Erythroblast (primary cell): Measurements from ENCODE around the gene ARL8B.
"Not testable (repeated sequence)": the region's sequence is repeated elsewhere in the genome, so short reads cannot be mapped to it uniquely, and the experiment has no call there.

ENCODE experiments used
- GATA1 ChIP-seq: IDR thresholded peaks from 2 replicates; pipeline ENCODE4 v1.6.1; 2011; ENCODE audit warnings: low read depth, mild to moderate bottlenecking, control low read depth, low read length, moderate library complexity
- POLR2A ChIP-seq: IDR thresholded peaks from 2 replicates; pipeline ENCODE4 v1.6.1; 2011; ENCODE audit warnings: mild to moderate bottlenecking, low read length

- TF ChIP-seq POLR2A, GATA1: not testable (repeated sequence)
These were observed 15.7 kb upstream of the ARL8B start for GRCh38 chr3:5106371-5106770.
